Vagina (tissue), 2 donors: ENCODE results near the gene ALG2. TPM values are rescaled to one million over a fixed set of nuclear protein-coding genes. Genes with fewer than 3 reads are reported as not detected.

Source experiments
- DNase-seq, 2 donors: peaks; one replicate each; pipeline ENCODE4 v3.0.0-alpha.2; 2017; ENCODE audit errors: extremely low spot score in 2 of 2
- H3K27ac ChIP-seq: fragments of 200-600 bp; sonication (generic); one replicate; pipeline ENCODE4 v1.5.1; 2019
- H3K27me3 ChIP-seq: fragments of 200-600 bp; sonication (generic); one replicate; pipeline ENCODE4 v1.5.1; 2019
- H3K36me3 ChIP-seq, 2 donors: fragments of 200-600 bp; sonication (generic); one replicate each; pipeline ENCODE4 v1.5.1; 2017 to 2019
- H3K4me1 ChIP-seq: fragments of 200-600 bp; sonication (generic); one replicate; pipeline ENCODE4 v1.5.1; 2019
- H3K4me3 ChIP-seq, 2 donors: fragments of 200-600 bp; sonication (generic); 1 replicate in 1 of 2; 2 replicates in 1 of 2; pipeline ENCODE4 v1.5.1; 2016 to 2019
- H3K9me3 ChIP-seq: fragments of 200-600 bp; sonication (generic); one replicate; pipeline ENCODE4 v1.5.1; 2019
- POLR2A ChIP-seq, 2 donors: fragments of 450-650 bp; IDR thresholded peaks; one replicate each; pipeline ENCODE4 v1.6.1; 2017; ENCODE audit warnings: antibody characterized with exemption in 2 of 2, mild to moderate bottlenecking in 2 of 2, moderate library complexity in 2 of 2
- POLR2AphosphoS5 ChIP-seq, 2 donors: sonication (generic); formaldehyde crosslinking; IDR thresholded peaks; one replicate each; pipeline ENCODE4 v1.9.0; 2017; ENCODE audit warnings: antibody characterized with exemption in 2 of 2, mild to moderate bottlenecking in 2 of 2, low read depth in 1 of 2; ENCODE audit not compliant: insufficient read depth in 1 of 2
- intact Hi-C: fragments of 100-400 bp; cut with DNase I; formaldehyde crosslinking; loops from one replicate; pipeline ENCODE4 v1.15.1; 2023
- total RNA-seq: library from RNA; depleted of rRNA; stranded (reverse); fragments of >200 nt; gene quantifications from one replicate; pipeline ENCODE4 v1.2.3, GENCODE V29; 2016
- TF ChIP-seq, protein P1 (sequence below), 3 experiments: fragments of 450-650 bp in 2 of 3; fragments of 200-600 bp in 1 of 3; sonication (generic) in 1 of 3; IDR thresholded peaks; one replicate each; pipeline ENCODE4 v1.5.1; 2017 to 2019; ENCODE audit warnings: antibody characterized with exemption in 3 of 3, mild to moderate bottlenecking in 2 of 3, moderate library complexity in 2 of 3

ALG2 gene
- total RNA-seq, 1 donor from 2014 or later = 30.0 TPM

DNA sequence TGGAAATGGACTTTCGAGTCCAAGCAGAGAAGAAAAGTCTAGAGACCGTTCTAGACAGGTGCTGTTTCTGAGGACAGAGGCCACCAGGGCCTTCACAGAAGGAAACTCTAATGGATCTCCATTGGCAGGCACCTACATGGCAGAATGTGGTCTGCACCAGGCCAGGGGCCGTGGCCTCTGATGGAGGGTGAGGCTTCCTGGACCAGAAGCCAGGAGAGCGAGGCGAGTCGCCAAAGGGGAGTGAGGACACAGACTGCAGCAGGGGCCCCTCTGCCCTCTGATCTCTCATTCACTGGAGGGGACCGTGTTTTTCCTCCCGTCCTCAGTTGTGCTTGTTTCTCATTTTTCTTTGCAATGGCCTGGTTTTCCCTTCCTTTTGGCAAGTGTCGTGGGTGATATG, 41.1 kb downstream of the ALG2 start:
- intact Hi-C loops = no loop called here
- DNase-seq = no peak
- peaks cover 11% of the 10 kb centered on the region for H3K4me1 ChIP-seq
- no peaks in the 10 kb centered on the region for H3K36me3 ChIP-seq
- no peaks in the 10 kb centered on the region for H3K9me3 ChIP-seq
- TF ChIP-seq POLR2AphosphoS5 (IDR thresholded peaks at IDR 0.05; ENCODE audit: insufficient read depth in 1 of 2, low read depth in 1 of 2) (no peak), POLR2A (IDR thresholded peaks at IDR 0.05) (no peak)
- TF ChIP-seq, protein P1, sequence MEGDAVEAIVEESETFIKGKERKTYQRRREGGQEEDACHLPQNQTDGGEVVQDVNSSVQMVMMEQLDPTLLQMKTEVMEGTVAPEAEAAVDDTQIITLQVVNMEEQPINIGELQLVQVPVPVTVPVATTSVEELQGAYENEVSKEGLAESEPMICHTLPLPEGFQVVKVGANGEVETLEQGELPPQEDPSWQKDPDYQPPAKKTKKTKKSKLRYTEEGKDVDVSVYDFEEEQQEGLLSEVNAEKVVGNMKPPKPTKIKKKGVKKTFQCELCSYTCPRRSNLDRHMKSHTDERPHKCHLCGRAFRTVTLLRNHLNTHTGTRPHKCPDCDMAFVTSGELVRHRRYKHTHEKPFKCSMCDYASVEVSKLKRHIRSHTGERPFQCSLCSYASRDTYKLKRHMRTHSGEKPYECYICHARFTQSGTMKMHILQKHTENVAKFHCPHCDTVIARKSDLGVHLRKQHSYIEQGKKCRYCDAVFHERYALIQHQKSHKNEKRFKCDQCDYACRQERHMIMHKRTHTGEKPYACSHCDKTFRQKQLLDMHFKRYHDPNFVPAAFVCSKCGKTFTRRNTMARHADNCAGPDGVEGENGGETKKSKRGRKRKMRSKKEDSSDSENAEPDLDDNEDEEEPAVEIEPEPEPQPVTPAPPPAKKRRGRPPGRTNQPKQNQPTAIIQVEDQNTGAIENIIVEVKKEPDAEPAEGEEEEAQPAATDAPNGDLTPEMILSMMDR (IDR thresholded peaks at IDR 0.05) = no peak
- no peak overlapping the region for H3K4me3 ChIP-seq
- no peaks in the 10 kb centered on the region for H3K27me3 ChIP-seq
- H3K27ac ChIP-seq = no peak overlapping the region

- Histone ChIP-seq H3K4me1 (peaks cover 11% of the 10 kb centered on the region), H3K36me3 (no peaks in the 10 kb centered on the region), H3K9me3 (no peaks in the 10 kb centered on the region), H3K27ac (no peak overlapping the region), H3K27me3 (no peaks in the 10 kb centered on the region), H3K4me3 (no peak overlapping the region)
- no peak for DNase-seq
- TF ChIP-seq POLR2AphosphoS5 (IDR thresholded peaks at IDR 0.05; ENCODE audit: insufficient read depth in 1 of 2, low read depth in 1 of 2) (no peak), POLR2A (IDR thresholded peaks at IDR 0.05) (no peak)
- TF ChIP-seq, protein P1 (IDR thresholded peaks at IDR 0.05) = no peak
- intact Hi-C loops = no loop called here
Measured at GRCh38 chr9:99180199-99180598, 41.5 kb downstream of the ALG2 start.

GRCh38 chr9:99178912-99179872, 42.5 kb downstream of the ALG2 start:
- no peak overlapping the region for H3K4me3 ChIP-seq
- intact Hi-C loops = no loop called here
- H3K27me3 ChIP-seq = no peaks in the 10 kb centered on the region
- H3K9me3 ChIP-seq = no peaks in the 10 kb centered on the region
- peaks cover under 1% of the 10 kb centered on the region for H3K4me1 ChIP-seq
- TF ChIP-seq POLR2A (IDR thresholded peaks at IDR 0.05) (no peak), POLR2AphosphoS5 (IDR thresholded peaks at IDR 0.05; ENCODE audit: insufficient read depth in 1 of 2, low read depth in 1 of 2) (no peak)
- TF ChIP-seq, protein P1 (IDR thresholded peaks at IDR 0.05) = no peak
- DNase-seq = peak in 1 of 2 donors; percentile 69
- H3K36me3 ChIP-seq = no peaks in the 10 kb centered on the region
- H3K27ac ChIP-seq = no peak overlapping the region

GRCh38 chr9:99177576-99178366, 44.0 kb downstream of the ALG2 start:
- no peak overlapping the region for H3K4me3 ChIP-seq
- H3K4me1 ChIP-seq = no peaks in the 10 kb centered on the region
- H3K9me3 ChIP-seq = no peaks in the 10 kb centered on the region
- H3K27me3 ChIP-seq = no peaks in the 10 kb centered on the region
- TF ChIP-seq, protein P1 (IDR thresholded peaks at IDR 0.05) = no peak
- TF ChIP-seq POLR2AphosphoS5 (IDR thresholded peaks at IDR 0.05; ENCODE audit: insufficient read depth in 1 of 2, low read depth in 1 of 2) (no peak), POLR2A (IDR thresholded peaks at IDR 0.05) (no peak)
- intact Hi-C loops = no loop called here
- no peak overlapping the region for H3K27ac ChIP-seq
- no peaks in the 10 kb centered on the region for H3K36me3 ChIP-seq
- no peak for DNase-seq
